ENCODE results near the gene NPIPB5. TPM values are rescaled to one million over a fixed set of nuclear protein-coding genes. Genes with fewer than 3 reads are reported as not detected.
"Not testable (repeated sequence)": the region's sequence is repeated elsewhere in the genome, so short reads cannot be mapped to it uniquely, and the experiment has no call there.

The NPIPB5 gene
- total RNA-seq (2021), result 193 and 231 TPM in 2 replicates
- long read RNA-seq, partial matches to known transcripts, result 0 of 2 reads
- long read RNA-seq, other reads (novel, unspliced or antisense), result 2 of 2 reads

GRCh38 chr16:22510591-22510990 lies at the start of gene NPIPB5:
TSS of gene NPIPB5 (plus strand) at chr16:22510891. CDS start at chr16:22513802, 2,911 bp downstream.
- WGBS (ENCODE audit: extremely low coverage, insufficient read length, low lambda C conversion rate), result no CpG with 5 or more reads among the region's 4 CpGs

GRCh38 chr16:22468846-22469245 lies 41.8 kb upstream of the NPIPB5 start:
- not testable (repeated sequence) for H3K9me3 Mint-ChIP-seq, H3K27ac Mint-ChIP-seq

More at GRCh38 chr16:22510591-22510990, at the start of gene NPIPB5:
- H2AK5ac ChIP-seq (ENCODE audit: insufficient read length, low read length); H3K9ac ChIP-seq (ENCODE audit: extremely low read depth, insufficient read length, low read length); H3K4me1 Mint-ChIP-seq; H3K4me2 ChIP-seq (ENCODE audit: insufficient read depth, insufficient read length, low read length); H3K4me1 ChIP-seq (ENCODE audit: insufficient read depth, low read length); H3K79me1 ChIP-seq (ENCODE audit: insufficient read depth, low read depth, low read length, poor library complexity, severe bottlenecking); H3K23ac ChIP-seq (ENCODE audit: insufficient read length, low read depth, low read length); H4K20me1 ChIP-seq (ENCODE audit: control insufficient read depth, insufficient read depth, insufficient read length); H3K9me3 Mint-ChIP-seq; H3K36me3 Mint-ChIP-seq (ENCODE audit: insufficient read depth in 1 of 3, low read depth in 3 of 3); H3K14ac ChIP-seq (ENCODE audit: insufficient read depth, low read length); H3K9me3 ChIP-seq (ENCODE audit: control insufficient read depth, low read depth, low read length); H3K79me2 ChIP-seq (ENCODE audit: insufficient read depth, low read length); H3K18ac ChIP-seq (ENCODE audit: insufficient read length, low read depth, low read length); H3T11ph ChIP-seq (ENCODE audit: low read length); H4K5ac ChIP-seq (ENCODE audit: insufficient read length, low read depth, low read length); H3K27ac ChIP-seq (ENCODE audit: insufficient read length, low read depth, low read length); H4K8ac ChIP-seq (replicated peaks; ENCODE audit: insufficient read length, low read depth, low read length); H3K27me3 Mint-ChIP-seq (ENCODE audit: low read depth); H2AFZ ChIP-seq (ENCODE audit: low read length); H2BK15ac ChIP-seq (ENCODE audit: low read depth, low read length); H3K27ac Mint-ChIP-seq; H2BK5ac ChIP-seq (ENCODE audit: insufficient read length, low read length); H3K56ac ChIP-seq (ENCODE audit: insufficient read length, low read depth, low read length); H2BK120ac ChIP-seq (ENCODE audit: low read depth, low read length, poor library complexity, severe bottlenecking); H3K4me3 Mint-ChIP-seq; H4K91ac ChIP-seq (ENCODE audit: insufficient read length, low read depth, low read length); H3K4ac ChIP-seq (ENCODE audit: low read depth, low read length); DNase-seq; H3K23me2 ChIP-seq (ENCODE audit: insufficient read length, low read depth, low read length, poor library complexity, severe bottlenecking); H2BK20ac ChIP-seq (ENCODE audit: low read depth, low read length, poor library complexity, severe bottlenecking); H3K27me3 ChIP-seq (ENCODE audit: insufficient read depth, low read length); H2BK12ac ChIP-seq (ENCODE audit: insufficient read length, low read depth, low read length): not testable (repeated sequence)

More at GRCh38 chr16:22468846-22469245, 41.8 kb upstream of the NPIPB5 start:
- H3K27me3 Mint-ChIP-seq (ENCODE audit: low read depth); H2BK20ac ChIP-seq (ENCODE audit: low read depth, low read length, poor library complexity, severe bottlenecking); H3K14ac ChIP-seq (ENCODE audit: insufficient read depth, low read length); H3K27me3 ChIP-seq (ENCODE audit: insufficient read depth, low read length); H3K27ac ChIP-seq (ENCODE audit: insufficient read length, low read depth, low read length); H2BK15ac ChIP-seq (ENCODE audit: low read depth, low read length); H2AK5ac ChIP-seq (ENCODE audit: insufficient read length, low read length); H2BK5ac ChIP-seq (ENCODE audit: insufficient read length, low read length); H3K18ac ChIP-seq (ENCODE audit: insufficient read length, low read depth, low read length); H3K23me2 ChIP-seq (ENCODE audit: insufficient read length, low read depth, low read length, poor library complexity, severe bottlenecking); H3K56ac ChIP-seq (ENCODE audit: insufficient read length, low read depth, low read length); H2BK12ac ChIP-seq (ENCODE audit: insufficient read length, low read depth, low read length); H4K20me1 ChIP-seq (ENCODE audit: control insufficient read depth, insufficient read depth, insufficient read length); H3K9ac ChIP-seq (ENCODE audit: extremely low read depth, insufficient read length, low read length); DNase-seq; H3K4ac ChIP-seq (ENCODE audit: low read depth, low read length); H3K4me1 Mint-ChIP-seq; H3K4me2 ChIP-seq (ENCODE audit: insufficient read depth, insufficient read length, low read length); H2AFZ ChIP-seq (ENCODE audit: low read length); H3K4me1 ChIP-seq (ENCODE audit: insufficient read depth, low read length); H4K8ac ChIP-seq (replicated peaks; ENCODE audit: insufficient read length, low read depth, low read length); H3K79me1 ChIP-seq (ENCODE audit: insufficient read depth, low read depth, low read length, poor library complexity, severe bottlenecking); H3T11ph ChIP-seq (ENCODE audit: low read length); H3K79me2 ChIP-seq (ENCODE audit: insufficient read depth, low read length); H4K5ac ChIP-seq (ENCODE audit: insufficient read length, low read depth, low read length); H3K4me3 Mint-ChIP-seq; H3K23ac ChIP-seq (ENCODE audit: insufficient read length, low read depth, low read length); H3K9me3 ChIP-seq (ENCODE audit: control insufficient read depth, low read depth, low read length); H4K91ac ChIP-seq (ENCODE audit: insufficient read length, low read depth, low read length); H3K36me3 Mint-ChIP-seq (ENCODE audit: insufficient read depth in 1 of 3, low read depth in 3 of 3); H2BK120ac ChIP-seq (ENCODE audit: low read depth, low read length, poor library complexity, severe bottlenecking): not testable (repeated sequence)
- no CpG with 5 or more reads among the region's 6 CpGs for WGBS (ENCODE audit: extremely low coverage, insufficient read length, low lambda C conversion rate)
